Dermis microvascular lymphatic vessel endothelial cell (primary cell): ENCODE data around the gene MSRB2. TPM values are rescaled to one million over a fixed set of nuclear protein-coding genes. Genes with fewer than 3 reads are reported as not detected.
A peak's percentile ranks its signal among the peaks of the same experiment; 100 is the strongest.
"Not testable (repeated sequence)": the region's sequence is repeated elsewhere in the genome, so short reads cannot be mapped to it uniquely, and the experiment has no call there.

Experiments used
- DNase-seq, 2 donors: peaks; one replicate each; pipeline versions ENCODE4 v3.0.0 to v3.0.0-alpha.2; 2010; ENCODE audit warnings: low read depth in 2 of 2
- total RNA-seq: library from RNA; depleted of rRNA; stranded (reverse); fragments of >200 nt; gene quantifications from 2 replicates; pipeline ENCODE4 v1.2.1, GENCODE V29; 2014

Gene MSRB2
- total RNA-seq, 1 donor from 2014 or later, result 9.0 TPM

- DNase-seq, result not testable (repeated sequence)
These were observed 25.1 kb upstream of the MSRB2 start for GRCh38 chr10:23070092-23070912.

- DNase-seq, result no peak
These were observed 24.5 kb upstream of the MSRB2 start for GRCh38 chr10:23070913-23071218.

- not testable (repeated sequence) for DNase-seq
These were observed 22.8 kb upstream of the MSRB2 start for GRCh38 chr10:23072593-23072992.

GRCh38 chr10:23073527-23073926 lies 21.9 kb upstream of the MSRB2 start:
- no peak for DNase-seq

GRCh38 chr10:23075672-23076071 lies 19.7 kb upstream of the MSRB2 start:
- DNase-seq, result no peak

DNA sequence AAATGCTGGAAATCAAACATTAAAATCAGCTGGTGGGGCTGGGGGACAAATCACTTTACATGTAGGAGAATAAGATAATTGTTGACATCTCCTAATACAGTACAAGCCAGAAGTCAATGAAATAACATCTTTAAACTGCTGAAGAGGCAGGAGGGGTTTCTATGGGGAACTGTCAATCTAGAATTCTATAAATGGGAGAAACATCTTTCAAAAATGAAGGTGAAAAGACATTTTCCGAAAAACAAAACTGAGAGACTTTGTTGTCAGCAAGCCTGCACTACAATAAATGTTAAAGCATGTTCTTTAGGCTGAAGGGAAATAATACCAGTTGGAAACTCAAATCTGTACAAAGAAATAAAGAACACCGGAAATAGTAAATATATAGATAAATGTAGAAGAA lies 17.3 kb upstream of the MSRB2 start:
- no peak for DNase-seq

GRCh38 chr10:23079700-23080099 lies 15.7 kb upstream of the MSRB2 start:
- no peak for DNase-seq

- DNase-seq, result no peak
These were observed 15.1 kb upstream of the MSRB2 start for GRCh38 chr10:23080262-23080661.

DNA sequence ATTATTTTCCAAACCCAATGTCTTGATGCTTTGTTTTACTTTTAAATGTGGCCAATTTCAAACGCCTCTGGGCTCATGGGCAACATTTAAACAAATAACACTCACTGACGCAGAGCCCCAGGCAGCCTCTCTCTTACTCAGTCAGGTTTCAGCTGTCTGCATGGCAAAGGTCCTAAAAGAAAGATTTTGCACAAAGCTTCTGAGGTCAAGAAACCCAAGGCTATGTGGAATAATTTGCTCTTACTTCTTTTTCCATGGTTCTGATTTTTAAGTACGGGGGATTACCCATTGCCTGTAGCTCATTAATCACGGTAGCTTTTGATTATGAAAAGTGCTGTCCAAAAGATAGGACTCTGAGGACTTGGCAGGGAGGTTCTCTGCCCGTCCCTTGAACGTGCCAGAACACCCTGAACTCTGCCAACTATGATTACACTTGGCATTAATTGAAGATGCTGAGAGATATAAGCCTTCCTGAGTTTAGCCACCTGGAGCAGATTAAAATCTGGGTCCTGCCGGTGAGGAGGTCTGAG lies 14.1 kb upstream of the MSRB2 start:
- no peak for DNase-seq

GRCh38 chr10:23081891-23082290 lies 13.5 kb upstream of the MSRB2 start:
- DNase-seq, result peak in 1 of 2 donors; percentile 29

DNA sequence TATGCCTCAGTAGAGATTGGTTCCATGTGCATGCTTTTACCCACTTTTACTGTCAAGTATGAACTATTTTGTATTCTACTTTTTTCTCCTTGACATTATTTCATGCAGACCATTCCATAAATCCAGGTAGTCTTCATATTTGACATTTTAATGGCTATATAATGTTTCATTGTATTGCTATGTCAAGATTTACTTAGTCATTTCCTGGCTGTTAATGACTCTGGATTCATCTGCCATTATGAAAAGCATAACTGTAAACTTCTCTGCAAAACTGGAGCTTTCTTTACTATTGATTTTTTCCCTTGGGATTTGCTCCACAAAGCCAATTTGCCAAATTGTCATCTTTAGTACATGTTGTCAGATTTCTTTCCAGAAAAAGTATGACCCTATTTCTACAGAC lies 6.8 kb upstream of the MSRB2 start:
- peak in 1 of 2 donors; percentile 12 for DNase-seq

DNA sequence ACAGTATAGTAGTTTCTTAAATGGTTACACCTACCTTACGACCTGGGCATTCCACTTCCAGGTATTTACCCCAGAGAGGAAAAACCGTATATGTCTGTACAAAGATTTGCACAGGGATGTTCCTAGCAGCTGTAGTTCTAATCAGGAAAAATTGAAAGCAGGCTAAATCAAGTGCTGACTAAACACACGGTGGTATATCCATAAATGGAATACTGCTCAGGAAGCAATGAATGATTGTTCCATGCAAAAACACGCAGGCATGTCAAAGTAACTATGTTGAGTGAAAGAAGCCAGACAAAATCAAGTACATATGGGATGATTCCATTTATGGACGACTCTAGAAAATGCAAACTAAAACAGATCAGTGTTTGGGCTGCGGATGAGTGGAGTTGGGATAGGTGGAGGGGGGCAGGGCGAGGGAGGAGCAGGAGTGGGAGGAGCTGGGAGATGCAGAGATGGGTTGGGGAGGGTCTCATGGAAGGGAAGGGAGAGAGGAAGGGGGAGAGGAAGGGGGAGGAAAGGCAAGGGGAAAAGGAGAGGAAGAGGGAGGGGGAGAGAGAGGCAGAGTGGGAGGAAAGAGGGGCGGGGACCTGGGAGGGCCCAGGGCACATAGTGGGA lies 484 bp upstream of the MSRB2 start:
- DNase-seq, result peak; percentile 41 to 52

DNA sequence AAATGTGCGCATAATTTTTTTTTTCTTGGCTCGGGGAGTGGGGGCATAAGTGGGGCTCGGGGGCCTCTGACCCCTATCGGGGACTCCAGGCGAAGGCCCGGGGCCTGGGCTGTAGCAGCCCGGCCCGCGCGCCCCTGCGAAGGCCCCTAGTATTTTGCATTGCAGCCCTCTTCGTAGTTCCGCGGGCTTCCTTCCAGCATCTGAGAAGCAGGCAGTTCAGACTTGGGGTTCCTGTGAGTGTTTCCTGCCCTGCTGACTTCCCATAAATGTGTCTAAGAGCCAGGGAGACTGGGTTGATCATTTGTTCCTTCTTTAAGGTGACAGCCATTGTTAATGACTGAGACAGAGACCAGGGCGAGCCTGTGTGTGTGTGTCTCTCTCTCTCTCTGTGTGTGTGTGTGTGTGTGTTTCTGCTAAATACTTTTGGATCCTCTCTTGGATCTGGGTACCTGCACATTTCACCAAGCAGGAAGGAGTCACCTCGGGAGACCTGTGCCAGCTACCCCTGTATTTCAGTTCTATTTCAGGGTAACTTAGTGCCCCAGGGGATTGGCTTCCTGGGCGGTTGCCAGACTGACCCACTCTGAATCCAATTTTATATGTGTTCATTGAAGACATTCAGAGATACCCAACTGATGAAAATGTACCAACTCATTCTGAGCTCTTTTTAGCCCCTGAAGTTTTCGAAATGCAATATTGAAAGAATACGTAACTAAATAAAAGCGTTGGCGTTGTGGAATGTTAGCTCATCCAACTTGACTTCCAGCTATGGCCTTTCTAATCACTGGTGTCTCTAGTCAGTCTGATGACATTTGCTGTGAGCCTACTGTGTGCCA lies 805 bp downstream of the MSRB2 start:
- peak in 1 of 2 donors; percentile 51 for DNase-seq

GRCh38 chr10:23096802-23097549 lies 1.6 kb downstream of the MSRB2 start:
- no peak for DNase-seq

DNA sequence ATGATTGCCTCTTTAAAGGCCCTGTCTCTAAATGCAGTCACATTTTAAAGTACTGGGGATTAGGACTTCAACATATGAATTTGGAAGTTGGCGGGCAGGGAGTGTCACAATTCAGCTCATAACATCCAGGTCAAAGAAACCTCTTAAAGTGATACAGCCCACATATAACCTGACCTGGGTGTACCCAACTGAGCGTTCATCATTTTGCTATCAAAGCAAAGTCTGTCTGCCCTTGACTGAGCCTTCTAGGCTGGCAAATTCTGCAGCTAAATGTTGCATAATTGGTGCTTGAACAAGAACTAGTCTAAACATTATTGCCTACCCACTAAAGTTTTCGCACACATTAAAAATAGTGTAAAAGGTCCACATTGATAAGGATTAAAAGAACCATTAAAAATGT lies 3.7 kb downstream of the MSRB2 start:
- DNase-seq, result no peak

DNA sequence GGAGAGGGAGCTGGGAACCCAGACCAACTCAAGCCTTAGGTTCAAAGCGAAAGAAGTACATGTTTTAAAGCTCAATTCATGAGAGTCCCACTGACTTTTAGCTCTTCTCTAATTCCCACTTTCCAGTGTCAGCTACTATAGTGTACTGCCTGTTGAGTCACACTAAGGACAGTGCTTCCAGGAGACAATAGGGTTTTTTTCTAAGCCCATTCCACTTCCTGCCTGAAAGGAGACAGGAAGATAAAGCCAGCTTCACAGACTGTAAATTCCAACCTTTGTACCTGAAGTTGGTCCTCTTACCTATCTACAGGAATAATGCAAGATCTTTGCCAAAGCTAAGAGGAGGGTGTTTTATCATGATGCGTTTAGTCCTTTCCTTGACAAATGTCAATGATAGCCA lies 4.4 kb downstream of the MSRB2 start:
- DNase-seq, result peak; percentile 67 to 78

DNA sequence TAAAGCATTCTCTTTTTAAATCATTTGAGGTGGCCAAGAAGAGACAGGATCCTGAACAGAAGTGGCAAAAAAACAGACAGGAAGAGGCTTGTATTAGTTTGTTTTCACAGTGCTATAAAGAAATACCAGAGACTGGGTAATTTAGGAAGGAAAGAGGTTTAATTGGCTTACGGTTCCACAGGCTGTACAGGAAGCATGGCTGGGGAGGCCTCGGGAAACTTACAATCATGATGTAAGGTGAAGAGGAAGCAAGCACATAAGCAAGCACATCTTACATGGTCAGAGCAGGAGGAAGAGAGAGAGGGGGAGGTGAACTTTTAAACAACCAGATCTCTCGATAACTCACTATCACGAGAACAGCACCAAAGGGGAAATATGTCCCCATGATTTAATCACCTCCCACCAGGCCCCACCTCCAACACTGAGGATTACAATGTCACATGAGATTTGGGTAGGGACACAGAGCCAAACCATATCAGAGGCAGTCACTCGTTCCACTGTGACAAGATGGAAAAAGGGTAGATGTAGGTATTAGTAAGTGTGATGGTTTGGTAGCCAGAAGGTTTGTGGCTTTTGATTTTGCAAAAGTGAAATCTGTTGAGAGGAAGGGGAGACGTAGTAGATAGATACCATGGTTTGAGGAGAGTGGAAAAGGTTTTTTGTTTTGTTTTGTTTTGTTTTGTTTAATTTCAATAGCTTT lies 5.1 kb downstream of the MSRB2 start:
- DNase-seq, result peak in 1 of 2 donors; percentile 54

- no peak for DNase-seq
These were observed 11.1 kb downstream of the MSRB2 start for GRCh38 chr10:23106331-23107072.

- DNase-seq, result no peak
These were observed 15.5 kb downstream of the MSRB2 start for GRCh38 chr10:23110722-23111516.
